Cortex of kidney (tissue), 1 donor: ENCODE data around the gene ANKS1A.
"Not testable (repeated sequence)": the region's sequence is repeated elsewhere in the genome, so short reads cannot be mapped to it uniquely, and the experiment has no call there.

Source experiments
- DNase-seq: peaks from one replicate; lab custom pipeline; 2025; lab: John Stamatoyannopoulos, UW

Gene ANKS1A

DNA sequence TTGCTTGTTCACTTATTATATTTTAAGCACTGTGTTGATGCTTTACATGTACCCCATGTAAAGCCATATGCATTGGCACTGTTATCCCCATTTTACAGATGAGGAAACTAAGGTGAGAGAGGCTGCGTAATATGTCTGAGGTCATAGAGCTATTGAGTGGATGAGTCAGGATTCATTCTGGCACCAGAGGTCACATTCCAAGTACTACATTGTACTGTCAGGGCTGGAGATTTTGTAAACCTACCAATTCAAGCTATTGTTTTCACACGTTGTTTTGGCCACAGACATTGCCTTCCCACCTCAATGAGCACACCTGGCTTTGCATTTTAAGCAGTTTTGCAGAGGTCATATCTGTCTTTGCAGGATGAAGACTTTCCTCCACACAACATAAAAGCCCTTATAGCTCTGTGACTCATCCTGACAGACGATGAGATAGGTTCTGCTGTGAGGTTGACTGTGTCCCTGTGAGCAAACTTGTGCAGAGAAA is 33.2 kb downstream of the ANKS1A start:
- no peak for DNase-seq

DNA sequence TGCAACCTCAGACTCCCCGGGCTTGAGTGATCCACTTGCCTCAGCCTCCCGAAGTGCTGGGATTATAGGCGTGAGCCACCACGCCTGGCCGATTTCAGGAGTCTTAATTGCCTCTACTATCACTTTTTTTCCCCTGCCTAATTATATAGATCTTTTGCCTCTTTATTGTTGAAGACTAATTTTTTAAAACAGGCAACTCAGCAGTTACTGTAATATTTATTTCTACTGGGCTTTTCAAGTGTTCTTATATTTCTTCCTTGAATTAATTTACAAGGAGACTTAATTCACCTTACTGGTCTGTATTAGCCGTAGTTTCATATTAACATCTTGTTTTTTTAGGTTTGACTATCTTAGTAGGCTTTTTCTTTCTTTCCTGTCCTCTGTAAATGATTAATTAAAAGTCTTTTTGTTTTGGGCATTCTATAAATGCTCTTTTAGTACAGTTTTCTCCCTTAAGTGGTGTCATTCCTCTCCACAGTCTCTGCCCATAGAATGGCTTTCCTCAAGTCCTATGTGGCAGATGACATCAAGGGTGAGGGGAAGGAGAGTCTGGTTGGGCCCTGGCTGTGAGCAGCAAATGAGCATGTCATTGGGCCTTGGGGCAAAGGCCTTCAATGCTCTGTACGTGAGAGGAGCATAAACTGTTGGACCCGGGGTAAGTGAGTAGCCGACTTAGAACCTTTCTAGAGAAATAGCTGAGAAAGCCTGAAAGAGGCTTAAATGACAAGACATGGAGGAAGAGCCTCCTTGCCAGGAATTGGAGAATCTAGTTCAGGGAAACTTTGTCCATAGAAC is 36.0 kb downstream of the ANKS1A start:
- DNase-seq: no peak

DNA sequence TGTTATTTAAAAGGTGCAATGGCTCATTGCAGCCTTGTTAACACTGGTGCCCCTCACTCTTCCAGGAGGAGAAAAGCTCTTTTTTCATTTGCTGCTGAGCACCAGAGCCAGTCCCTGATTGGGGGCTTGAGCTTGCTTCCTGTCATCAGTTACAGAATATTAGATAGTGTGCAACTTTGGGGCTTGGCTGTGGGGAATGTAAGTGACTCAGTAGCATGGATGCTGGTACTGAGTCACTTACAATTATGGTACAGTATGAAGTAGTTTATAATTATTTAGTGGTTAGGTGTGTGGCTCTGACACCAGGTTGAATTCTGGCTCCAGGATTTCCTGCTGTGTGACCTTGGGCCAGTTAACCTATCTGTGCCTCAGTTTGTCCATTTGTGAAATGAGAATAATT is 37.6 kb downstream of the ANKS1A start:
- DNase-seq: no peak

DNA sequence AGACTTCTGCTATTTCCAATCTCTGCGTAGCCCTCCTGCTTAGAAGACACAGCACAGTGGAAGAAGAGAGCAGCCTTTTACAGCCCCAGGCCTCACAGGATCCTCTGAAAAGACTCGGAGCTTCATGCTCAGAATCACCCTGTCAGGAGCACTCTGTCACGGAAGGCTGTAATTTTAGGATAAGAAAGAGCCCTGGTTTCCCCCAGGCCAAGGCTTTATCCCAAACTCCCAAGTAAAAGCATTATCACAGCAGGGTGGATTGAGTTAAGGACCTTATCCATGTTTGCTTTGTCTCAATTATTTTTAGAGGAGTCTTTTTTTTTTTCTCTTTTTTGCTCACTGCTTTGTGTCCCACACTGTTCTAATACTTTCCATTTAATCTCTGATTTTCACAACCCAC is 39.2 kb downstream of the ANKS1A start:
- no peak for DNase-seq

DNA sequence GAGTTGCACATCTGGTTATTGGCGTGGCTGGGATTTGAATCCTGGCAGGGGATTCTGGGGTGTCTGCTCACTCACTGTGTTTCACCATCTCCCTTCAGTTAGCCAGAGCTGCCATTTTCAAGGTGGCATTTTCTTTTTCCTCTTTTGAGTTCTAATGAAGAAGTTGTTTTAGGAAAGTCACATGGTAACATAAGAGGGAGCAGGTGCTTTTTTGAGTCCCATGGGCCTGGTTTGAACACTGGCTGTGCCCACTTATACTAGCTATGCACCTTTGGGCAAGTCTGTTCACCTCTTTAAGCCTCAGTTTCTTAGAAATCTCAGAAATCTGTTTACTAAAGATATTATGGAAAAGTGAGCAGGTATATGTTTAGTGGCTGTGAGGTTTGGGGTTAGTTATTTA is 39.6 kb downstream of the ANKS1A start:
- no peak for DNase-seq

DNA sequence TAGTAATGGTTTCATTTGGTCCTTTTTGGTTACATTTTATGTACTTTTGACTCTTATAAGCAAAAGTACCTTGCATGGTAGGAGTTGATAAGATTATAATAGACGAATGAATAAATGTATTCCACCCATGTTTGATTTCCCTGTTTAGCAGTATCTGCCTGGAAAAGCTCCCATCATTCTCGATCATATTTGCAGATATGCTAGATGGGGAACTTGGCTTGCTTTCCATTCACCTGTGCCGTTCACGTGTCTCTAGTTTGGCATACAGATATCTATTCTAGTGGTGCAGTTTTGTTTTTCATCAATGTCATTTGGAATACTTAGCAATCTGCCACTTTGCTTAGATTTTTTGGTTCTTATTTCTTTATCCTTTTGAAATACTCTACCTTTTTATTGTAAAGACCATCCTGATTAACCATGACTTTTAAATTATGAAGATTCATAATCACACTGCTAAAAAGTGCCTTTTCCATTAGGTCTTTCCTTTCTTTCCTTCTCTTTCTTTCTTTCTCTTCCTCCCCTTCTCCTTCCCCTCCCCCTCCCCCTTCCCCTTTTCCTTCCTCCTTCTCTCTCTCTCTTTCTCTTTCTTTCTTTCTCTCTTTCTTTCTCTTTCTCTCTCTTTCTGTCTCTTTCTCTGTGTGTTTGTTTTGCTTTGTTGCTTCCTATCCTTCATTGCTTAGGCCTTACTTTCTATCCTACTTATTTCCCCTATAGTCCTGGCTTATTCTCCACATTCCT is 40.4 kb downstream of the ANKS1A start:
- DNase-seq: no peak

DNA sequence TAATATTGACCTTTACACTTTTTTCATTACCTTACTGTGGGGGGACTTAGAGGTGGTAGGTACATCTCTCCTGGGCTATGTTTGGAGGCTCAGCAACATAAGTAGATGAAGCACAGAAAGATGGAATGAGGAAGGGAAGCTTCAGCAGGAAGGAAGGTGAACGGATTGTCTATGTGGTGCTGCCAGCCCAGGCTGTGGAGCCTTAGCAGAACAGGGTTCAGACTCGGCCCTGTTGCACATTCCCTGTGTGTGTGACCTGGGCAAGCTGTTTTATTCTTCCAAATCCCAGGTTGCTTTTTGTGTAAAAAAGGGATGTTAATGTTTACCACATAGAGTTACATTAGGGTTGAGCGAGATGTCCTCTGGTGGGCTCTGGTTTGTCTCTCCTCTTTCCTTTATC is 41.2 kb downstream of the ANKS1A start:
- DNase-seq: no peak

DNA sequence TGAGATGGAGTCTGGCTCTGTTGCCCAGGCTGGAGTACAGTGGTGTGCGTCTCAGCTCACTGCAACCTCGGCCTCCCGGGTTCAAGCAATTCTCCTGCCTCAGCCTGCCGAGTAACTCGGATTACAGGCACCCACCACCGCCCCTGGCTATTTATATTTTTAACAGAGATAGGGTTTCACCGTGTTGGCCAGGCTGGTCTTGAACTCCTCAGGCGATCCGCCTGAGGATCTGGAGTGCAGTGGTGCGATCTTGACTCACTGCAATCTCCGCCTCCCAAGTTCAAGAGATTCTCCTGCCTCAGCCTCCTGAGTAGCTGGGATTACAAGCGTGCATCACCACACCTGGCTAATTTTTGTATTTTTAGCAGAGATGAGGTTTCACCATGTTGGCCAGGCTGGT is 43.1 kb downstream of the ANKS1A start:
- not testable (repeated sequence) for DNase-seq

DNA sequence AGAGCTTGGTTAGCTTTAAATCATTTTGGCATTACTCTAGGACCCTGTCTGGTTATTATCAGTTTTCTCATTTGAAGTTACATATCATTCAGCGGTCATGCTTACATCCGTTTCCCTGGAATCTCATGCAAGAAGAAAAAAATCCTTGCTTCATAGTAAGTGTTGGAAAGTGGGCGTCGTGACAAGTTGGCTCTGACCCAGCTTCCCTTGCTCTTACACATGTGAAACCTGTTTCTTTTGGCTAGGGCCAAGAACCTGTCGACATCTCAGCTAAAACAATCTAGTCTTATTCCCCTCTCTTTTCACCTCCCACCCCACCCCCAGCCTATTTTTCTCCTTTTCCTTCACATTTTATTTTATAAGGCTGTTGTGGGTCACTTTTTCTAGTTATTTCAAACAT is 45.5 kb downstream of the ANKS1A start:
- no peak for DNase-seq

DNA sequence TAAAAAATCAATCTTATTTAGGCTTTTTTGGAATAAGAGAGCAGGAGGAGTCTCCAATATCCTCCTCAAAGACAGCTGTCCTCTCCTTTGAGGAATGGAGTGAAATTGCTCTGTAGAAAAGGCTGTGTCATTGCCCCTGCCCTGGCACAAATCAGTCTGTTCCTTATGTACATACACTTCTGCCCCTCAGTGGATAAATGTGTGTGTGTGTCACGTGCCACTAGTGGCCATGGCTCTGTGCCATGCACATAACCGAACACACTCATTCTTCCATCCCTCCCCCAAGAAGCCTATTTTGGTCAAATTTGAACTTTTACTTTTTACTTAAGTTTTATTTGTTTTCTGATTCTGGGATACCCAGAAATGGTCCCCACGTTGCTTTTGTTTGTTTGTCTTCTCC is 49.2 kb downstream of the ANKS1A start:
- no peak for DNase-seq

DNA sequence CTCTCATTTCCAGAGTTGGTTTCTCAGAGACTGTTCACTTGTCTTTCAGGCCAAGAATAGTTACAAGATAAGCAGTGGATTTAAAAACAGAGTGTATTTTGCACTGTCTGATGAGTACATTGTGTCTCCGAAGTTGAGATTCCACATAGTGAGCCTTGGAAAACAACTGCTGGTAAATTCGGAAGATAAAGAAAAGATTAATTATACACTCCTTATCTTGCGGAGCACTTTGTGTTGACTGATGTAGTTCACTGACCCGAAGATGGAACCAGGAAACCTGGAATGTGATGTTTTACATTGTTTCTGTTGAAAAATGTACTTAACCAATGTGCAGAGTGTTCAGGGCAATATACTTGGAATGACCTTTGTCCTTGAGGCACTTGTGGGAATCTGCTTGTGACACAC is 51.0 kb downstream of the ANKS1A start:
- no peak for DNase-seq

DNA sequence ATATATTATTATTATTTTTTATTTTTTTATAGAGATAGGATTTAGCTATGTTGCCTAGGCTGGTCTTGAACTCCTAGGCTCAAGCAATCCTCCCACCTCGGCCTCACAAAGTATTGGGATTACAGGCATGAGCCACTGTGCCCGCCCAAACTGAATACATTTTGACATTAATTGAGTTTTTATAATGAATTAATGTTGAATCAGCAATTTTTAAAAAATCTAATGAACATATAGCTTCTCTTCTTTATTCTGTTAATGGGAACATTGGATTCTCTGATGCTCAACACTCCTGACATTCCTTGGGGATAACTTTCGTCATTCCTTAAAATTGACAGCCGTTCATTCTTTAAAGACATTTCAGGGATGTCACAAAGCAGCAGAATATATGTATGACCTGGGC is 52.4 kb downstream of the ANKS1A start:
- no peak for DNase-seq

DNA sequence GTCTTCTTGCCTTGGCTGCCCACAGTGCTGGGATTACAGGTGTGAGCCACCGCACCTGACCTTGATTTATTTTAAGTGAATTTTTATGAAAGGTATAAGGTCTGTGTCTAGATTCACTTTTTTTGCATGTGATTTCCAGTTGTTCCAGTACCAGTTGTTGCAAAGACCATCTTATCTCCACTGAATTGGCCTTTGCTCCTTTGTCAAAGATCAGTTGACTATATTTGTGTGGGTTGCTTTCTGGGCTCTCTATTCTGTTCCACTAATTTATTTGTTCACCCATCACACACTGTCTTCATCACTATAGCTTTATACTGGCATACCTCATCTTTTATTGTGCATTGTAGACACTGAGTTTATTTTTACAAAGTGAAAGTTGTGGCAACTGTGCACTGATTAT is 56.3 kb downstream of the ANKS1A start:
- DNase-seq: no peak

DNA sequence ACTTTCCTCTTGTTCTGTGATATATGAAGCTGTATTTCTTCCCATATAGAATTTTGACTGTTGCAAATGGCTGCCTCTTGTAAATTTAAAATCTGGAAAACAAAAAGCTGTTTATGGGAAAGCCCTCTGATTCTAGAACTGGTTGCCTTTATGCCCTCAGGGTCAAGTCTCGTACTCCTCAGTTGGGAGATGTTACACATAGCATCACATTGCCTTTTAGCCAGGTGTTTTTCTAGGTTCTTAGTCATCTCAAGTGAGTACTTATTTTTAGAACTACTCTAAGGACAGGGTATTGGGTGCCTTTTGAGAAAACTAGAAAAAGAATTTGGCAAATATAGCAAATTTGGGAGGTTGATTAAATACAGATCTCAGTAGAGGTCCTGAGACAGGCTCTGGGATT is 58.5 kb downstream of the ANKS1A start:
- no peak for DNase-seq

DNA sequence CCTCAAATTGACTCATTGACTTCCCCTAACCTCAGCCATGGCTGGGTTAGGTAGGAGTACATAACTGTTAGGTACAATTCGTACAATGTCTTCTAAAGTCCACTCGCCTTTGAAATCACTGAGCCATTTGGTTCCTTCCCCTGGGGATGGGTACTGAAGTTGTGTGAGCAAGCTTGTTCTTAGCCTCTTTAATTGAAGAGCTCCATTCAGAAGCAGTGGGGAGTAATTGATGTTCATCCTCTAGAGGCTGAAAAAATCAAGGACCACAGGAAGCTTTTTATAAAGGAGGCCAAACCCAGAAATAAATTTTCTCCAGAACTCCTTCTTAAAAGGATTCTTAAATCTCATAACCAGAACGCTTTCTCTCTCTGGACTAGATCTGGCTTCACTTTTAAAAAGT is 60.6 kb downstream of the ANKS1A start:
- DNase-seq: no peak

DNA sequence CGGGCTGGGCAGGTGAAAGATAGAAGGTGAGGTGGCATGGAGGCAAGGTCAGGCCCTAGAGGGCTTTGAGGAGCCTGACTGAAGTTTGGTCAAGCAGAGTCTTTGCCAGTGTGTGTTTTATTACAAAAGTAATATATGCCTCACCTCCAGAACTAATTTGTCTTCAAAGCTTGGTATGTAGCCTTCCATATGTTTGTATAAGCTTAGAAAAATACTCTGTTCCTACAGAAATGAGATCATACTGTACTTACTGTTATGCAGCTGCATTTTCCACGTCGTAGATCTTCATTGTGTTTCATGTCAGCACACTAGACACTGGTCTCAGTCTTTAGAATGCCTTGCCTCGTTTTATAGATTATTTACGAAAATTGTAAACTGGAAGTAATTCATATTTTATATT is 61.8 kb downstream of the ANKS1A start:
- DNase-seq: no peak

DNA sequence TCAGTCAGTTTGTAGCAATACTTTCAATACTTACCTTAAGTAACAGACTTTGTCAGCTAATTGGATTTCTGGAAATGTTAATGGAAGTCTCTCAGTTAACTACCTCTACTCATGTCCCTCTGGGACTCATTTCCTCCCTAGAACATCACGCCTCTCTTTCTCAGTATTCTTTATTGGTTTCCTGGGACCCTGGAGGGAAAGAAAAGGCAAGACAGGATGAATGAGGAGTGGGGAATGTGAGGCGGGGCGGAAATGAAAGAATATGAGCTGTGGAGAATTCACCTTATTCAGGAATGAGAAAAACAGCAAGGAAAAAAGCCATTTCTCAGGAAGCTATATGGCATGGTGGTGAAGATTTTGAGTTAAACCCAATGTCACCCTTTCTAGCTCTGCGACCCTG is 62.7 kb downstream of the ANKS1A start:
- DNase-seq: no peak

DNA sequence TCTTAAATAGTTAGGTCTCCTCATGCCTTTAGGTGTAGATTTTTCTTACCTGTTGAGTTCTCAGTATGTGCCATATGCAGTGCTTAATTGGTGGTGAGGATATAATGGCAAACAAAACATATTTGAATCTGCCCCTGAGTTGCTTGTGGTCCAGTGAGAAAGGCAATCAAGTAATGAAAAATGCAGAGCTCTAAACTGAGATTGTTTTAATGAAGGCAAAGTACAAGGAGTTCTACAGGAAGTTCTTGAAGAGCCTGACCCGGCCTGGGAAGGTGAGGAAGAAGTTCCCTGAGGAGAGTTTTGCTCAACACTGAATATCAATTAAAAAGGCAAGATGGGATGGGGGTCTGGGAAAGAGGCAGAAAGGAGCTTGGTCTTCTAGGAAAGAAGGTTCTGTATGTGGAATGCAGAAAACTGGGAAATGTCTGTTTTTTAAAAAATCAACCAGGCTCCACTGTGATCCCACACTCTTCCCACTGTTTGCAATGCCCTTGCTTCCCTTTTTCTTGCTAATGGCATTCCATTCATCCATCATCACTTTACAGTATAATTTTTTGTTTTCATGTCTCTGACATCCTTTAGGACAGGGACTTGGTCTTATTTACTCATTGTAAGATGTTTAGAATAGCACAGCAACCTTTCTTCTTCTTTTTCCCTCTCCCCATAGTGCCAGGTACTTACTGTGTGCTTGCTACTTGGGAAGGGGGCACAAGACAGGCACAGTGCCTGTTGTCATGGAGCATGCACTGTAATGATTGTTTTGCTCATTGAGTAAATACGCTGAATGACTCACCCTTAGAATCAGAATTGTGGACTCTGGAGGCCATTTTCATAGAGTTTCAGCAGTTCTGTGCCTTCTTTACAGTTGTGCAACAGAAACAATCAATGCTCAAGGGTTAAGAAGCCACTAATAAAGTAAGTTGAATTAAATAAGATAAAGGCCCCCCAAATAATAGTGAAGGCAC is 64.3 kb downstream of the ANKS1A start:
- DNase-seq: no peak

DNA sequence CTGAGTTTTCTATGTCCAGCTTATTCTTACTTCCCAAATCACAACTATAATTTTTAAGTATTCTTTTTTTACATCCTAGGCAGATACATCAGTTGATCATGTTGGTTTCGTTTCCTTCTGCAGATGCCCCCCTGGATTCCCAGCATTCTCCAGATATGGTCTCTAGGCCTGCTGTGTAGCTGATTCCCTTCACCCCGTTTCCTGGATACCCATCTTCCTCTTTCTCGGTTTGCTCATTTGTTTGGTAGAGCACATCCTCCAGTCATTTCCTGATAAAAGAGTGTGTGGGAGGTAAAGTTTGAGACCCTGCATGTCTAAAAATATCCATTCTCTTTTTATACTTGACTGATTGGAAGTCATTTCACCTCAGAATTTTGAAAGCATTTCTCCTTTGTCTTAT is 66.4 kb downstream of the ANKS1A start:
- DNase-seq: no peak

DNA sequence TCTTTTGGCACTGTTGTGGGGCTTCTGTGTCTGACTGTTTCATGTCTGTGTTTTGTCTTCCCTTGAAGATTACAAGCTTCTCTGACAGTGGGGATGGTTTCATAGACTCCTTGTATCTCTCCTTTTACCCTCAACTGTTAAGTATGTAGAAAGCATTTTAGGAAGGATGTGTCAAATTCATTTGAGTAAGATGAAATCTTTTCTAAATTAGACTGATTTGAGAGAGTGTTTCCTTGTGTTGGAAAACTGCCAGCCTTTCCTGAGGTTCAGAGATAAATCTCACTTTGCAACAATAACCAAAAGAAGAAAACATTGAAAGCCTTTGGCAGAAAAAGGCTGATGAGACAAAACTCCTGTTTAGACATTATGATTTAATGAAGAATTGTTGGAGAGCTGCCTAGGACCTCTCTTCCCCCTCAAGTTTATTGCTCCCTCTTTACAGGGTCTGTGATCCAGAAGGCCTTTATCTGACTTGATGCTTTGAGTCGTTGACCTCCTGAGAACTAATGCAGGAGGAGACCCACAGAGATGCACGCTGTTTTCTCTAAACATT is 68.3 kb downstream of the ANKS1A start:
- DNase-seq: no peak

DNA sequence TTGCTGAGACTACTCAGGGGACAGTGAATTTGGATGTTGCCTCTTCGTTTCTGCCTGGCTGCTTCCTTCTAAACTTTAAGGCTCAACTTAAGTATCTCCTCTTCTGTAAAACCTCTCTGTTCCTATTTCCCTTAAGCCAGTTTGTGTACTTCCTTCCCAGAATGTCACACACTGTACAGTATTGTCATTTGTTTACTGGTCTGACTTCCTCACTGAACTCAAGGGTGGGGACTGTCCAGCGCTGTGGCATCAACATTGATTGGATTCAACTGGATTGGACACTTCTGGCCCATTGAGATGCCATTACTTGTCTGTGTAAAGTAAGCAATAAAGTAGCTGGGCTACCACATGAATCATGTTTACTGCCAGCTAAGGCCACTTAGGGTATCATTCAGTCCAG is 69.7 kb downstream of the ANKS1A start:
- DNase-seq: no peak

DNA sequence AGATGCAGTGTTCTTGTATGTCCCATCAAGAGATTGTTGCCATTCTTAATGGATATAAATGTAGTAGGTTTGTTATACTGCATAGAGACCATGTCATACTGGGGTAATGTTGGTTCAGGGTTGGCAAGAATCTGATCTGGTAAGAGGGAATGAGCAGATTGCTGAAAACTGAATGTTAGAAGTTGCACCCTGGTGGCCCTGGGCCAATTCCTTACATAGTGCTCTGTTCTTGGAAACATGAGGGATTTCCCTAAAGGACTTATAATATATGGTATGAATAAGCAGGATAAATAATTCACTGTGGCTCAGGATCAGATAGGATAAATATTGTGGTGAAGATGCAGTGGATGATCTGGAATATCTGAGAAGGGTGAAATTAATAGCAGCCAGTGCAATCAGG is 70.2 kb downstream of the ANKS1A start:
- no peak for DNase-seq
